Measurements from ENCODE around the gene CNTN4.

CNTN4 gene

GRCh38 chr3:3081381-3082233 lies 982.9 kb downstream of the CNTN4 start:
- DNase-seq: no peak

DNA sequence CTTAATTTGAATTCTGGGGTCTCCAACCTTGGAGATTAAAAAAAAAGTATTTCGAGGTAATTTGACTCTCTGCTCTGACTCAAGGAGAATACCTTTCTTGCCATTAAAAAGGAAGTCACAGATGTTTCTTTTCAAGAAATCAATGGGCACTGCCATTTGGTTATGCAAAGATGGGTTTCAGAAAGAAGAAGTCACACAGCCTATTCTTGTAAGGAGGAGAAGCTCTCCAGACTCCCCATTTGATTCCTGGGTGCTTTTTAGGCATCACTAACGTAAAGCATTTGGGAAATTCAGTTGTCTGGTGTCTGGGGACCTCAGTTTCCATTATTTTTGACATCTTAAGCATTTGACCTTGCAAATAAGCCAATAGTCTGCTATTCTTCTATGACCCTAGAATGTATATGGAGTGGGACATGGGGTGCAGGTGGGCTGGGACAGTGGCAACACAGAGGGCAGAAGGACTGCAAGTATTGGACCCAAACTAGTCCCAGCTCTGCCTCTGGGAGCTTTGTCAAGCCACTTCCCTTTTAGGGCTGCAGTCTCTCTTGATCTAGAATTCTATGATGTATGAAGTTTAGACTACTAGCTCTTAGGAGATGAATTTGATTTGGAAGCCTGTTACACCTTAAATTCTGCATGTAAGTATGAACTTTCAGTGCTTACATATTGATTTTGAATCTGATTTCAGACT lies 983.7 kb downstream of the CNTN4 start:
- no peak for DNase-seq

DNA sequence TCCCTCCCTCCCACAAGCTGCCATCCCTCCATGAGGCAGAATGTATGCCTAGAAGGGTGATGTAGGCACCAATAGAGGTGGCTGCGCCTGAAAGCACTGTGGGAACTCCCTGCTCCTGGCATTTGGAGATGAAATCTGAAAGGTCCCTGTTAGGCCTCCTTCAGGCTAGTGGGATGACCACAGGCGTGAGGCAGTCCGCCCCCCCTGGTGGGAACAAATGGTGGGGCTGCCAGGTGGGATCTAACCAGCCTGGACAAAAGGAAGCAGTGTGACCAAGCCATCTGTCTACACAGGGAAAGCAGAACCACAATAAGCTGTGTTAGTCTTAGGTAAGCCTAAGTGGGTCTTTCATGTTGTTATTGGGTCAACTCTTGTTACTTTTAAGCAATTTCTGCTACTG lies 986.2 kb downstream of the CNTN4 start:
- DNase-seq: no peak

DNA sequence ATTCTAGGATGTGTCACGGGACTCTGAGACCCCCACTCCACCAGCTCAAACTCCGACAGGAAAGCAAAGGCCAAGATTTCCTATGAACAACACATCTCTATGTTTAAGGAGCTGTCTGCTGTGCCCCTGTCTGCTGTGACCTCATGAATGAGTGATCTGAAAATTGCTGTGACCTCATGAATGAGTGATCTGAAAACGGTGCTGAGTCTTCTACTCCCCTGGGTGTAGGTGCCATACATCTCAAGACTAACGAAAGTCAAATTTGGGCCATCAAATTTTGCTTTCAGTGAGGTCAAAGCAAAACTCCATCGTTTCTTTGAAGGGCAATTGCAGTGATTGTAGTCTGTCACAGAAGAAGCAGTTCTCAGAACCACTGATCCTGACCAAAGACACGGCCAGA lies 987.1 kb downstream of the CNTN4 start:
- no peak for DNase-seq

- no peak for DNase-seq
Measured at GRCh38 chr3:3086239-3086638, 987.6 kb downstream of the CNTN4 start.

- no peak for DNase-seq
Measured at GRCh38 chr3:3087279-3087678, 988.6 kb downstream of the CNTN4 start.

DNA sequence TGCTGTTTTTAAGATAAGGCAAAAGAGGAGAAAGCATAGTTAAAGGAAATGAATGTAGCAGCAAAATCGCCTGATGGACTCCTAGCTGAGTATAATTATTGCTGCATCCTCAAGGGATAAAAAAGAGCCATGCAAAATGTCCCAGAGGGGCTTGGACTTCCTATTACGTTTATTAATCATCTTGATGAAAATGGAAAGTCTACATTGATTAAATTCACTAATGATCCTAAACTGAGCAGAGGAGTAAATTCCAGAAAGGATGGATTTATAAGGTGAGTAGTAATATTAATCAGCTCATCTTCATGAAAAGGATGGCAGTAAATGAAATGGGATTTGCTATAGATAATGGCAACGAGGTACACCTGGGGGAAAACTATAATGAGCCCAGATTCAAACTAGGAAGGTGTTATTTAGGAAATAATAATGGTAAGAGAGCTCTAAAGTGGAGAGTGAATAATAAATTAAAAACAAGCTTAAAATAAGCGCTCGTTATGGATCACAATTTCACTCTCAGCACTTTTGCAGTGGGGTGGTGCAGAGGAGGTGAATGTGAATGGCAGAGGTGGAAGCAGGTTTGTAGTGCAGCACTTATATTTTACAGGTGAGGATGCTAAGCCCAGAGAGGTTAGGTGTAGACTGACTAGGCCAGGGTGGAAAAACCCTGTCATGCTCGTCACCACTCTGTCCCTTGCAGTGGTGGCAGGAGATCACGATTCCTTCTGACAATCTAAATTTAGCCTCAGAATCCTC lies 989.2 kb downstream of the CNTN4 start:
- no peak for DNase-seq

DNA sequence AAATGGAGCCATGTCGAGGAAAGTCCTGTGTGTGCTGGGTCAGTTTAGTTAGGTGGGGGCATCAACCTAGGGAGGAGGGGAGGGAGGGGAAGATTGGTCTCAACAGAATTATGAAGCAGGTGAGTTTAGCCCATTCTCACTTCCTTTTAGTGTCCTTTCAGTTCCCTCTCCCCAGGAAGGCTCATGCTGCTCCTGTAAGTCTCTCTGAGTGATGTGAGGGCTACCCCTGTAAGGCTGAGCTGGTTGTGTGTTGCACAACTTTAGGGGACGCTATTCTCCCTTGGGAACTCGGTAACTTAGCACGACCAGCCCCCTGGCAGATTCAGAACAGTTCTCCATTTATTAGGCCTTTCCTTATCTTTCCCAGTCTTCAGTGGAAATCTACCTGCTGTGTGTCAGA lies 990.4 kb downstream of the CNTN4 start:
- no peak for DNase-seq

- no peak for DNase-seq
Measured at GRCh38 chr3:3097958-3098357, 999.3 kb downstream of the CNTN4 start.

- DNase-seq: no peak
Measured at GRCh38 chr3:3101660-3102458, 1003.2 kb downstream of the CNTN4 start.

- no peak for DNase-seq
Measured at GRCh38 chr3:3102751-3103150, 1004.1 kb downstream of the CNTN4 start.

DNA sequence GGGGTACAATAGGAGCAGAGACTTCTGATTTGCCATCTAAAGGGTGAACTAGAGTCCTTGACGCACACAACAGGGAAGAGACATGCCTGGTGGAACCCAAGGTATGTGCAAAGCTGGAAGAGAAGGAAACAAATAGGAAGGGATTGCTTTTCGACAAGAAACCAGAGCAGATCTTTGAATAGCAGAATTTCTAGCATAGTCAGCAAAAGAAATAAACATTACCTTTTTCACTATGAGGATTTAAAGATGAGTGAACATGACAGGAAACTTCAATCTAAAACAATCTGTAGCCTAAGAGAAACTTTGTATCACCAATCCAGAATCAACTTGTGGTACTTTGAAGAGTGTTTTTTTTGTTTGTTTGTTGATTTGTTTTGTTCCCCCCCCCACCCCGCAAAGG lies 1006.6 kb downstream of the CNTN4 start:
- DNase-seq: no peak

DNA sequence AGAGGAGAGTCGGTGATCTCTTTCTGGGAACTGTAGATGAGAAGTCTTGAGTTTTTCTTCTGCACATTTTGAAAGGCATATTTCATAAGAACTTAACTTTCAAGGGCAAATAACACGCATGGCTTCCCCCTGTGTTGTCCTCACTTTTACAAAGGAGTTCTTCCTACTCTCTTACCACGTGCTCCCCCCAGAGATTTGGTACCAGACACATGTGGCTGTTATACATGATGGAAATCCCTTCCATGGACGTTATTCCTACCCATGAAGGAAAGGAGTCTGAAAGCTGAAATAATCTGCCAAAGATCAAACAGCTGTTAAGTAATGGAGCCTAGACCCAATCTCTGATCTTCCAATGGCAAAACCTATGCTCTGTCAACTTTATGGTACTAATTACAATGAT lies 1007.1 kb downstream of the CNTN4 start:
- no peak for DNase-seq

- DNase-seq: no peak
Measured at GRCh38 chr3:3107181-3107580, 1008.5 kb downstream of the CNTN4 start.

Data from NCI-H446 (cell line).